Parathyroid adenoma (tissue), 2 donors: ENCODE results near the gene DLGAP4.

Experiments
- H2AFZ ChIP-seq: fragments of 300-600 bp; sonication (generic); one replicate; pipeline ENCODE4 v1.7.0; 2017; ENCODE audit warnings: antibody characterized with exemption, mild to moderate bottlenecking
- H3K27ac ChIP-seq: fragments of 300-600 bp; sonication (generic); one replicate; pipeline ENCODE4 v1.7.0; 2017
- H3K27me3 ChIP-seq: fragments of 300-600 bp; sonication (generic); one replicate; pipeline ENCODE4 v1.7.0; 2017; ENCODE audit warnings: low read length; ENCODE audit not compliant: control insufficient read depth, insufficient read depth
- H3K36me3 ChIP-seq: fragments of 300-600 bp; sonication (generic); one replicate; pipeline ENCODE4 v1.7.0; 2017; ENCODE audit warnings: low read length; ENCODE audit not compliant: control insufficient read depth, insufficient read depth
- H3K4me1 ChIP-seq: fragments of 300-600 bp; sonication (generic); one replicate; pipeline ENCODE4 v1.7.0; 2017; ENCODE audit warnings: control low read depth
- H3K4me2 ChIP-seq: fragments of 300-600 bp; sonication (generic); one replicate; pipeline ENCODE4 v1.7.0; 2017; ENCODE audit warnings: low read length
- H3K4me3 ChIP-seq: fragments of 300-600 bp; sonication (generic); one replicate; pipeline ENCODE4 v1.7.0; 2017; ENCODE audit warnings: low read depth, low read length
- H3K79me2 ChIP-seq: fragments of 300-600 bp; sonication (generic); one replicate; pipeline ENCODE4 v1.7.0; 2017; ENCODE audit warnings: control low read depth
- H3K9ac ChIP-seq: fragments of 300-600 bp; sonication (generic); one replicate; pipeline ENCODE4 v1.7.0; 2017; ENCODE audit warnings: mild to moderate bottlenecking
- H3K9me3 ChIP-seq: fragments of 300-600 bp; sonication (generic); one replicate; pipeline ENCODE4 v1.7.0; 2017; ENCODE audit warnings: low read length; ENCODE audit not compliant: control insufficient read depth
- CTCF ChIP-seq: fragments of 300-600 bp; sonication (generic); IDR thresholded peaks from one replicate; pipeline ENCODE4 v1.7.0; 2017; ENCODE audit warnings: antibody characterized with exemption, mild to moderate bottlenecking
- donor health status: primary hyperparathyroidism.

Gene DLGAP4

GRCh38 chr20:36366623-36367369 lies 60.7 kb downstream of the DLGAP4 start:
- no peak for TF ChIP-seq CTCF
- Histone ChIP-seq H3K27ac (no peak overlapping the region), H3K36me3 (no peaks in the 10 kb centered on the region), H3K4me3 (no peak overlapping the region), H3K27me3 (no peaks in the 10 kb centered on the region), H3K9me3 (no peaks in the 10 kb centered on the region), H3K79me2 (no peaks in the 10 kb centered on the region), H2AFZ (no peak overlapping the region), H3K9ac (no peak overlapping the region), H3K4me1 (no peaks in the 10 kb centered on the region), H3K4me2 (no peak overlapping the region)

GRCh38 chr20:36367370-36367745 lies 61.2 kb downstream of the DLGAP4 start:
- H3K4me2 ChIP-seq, result no peak overlapping the region
- H3K9ac ChIP-seq, result no peak overlapping the region
- no peak overlapping the region for H3K4me3 ChIP-seq
- H3K27ac ChIP-seq, result no peak overlapping the region
- no peaks in the 10 kb centered on the region for H3K4me1 ChIP-seq
- H3K9me3 ChIP-seq, result no peaks in the 10 kb centered on the region
- no peak overlapping the region for H2AFZ ChIP-seq
- no peaks in the 10 kb centered on the region for H3K36me3 ChIP-seq
- no peaks in the 10 kb centered on the region for H3K27me3 ChIP-seq
- TF ChIP-seq CTCF, result no peak
- no peaks in the 10 kb centered on the region for H3K79me2 ChIP-seq

GRCh38 chr20:36367907-36368799 lies 62.0 kb downstream of the DLGAP4 start:
- no peak for TF ChIP-seq CTCF

GRCh38 chr20:36368869-36369268 lies 62.7 kb downstream of the DLGAP4 start:
- H3K9ac ChIP-seq, result no peak overlapping the region
- no peaks in the 10 kb centered on the region for H3K9me3 ChIP-seq
- H3K79me2 ChIP-seq, result no peaks in the 10 kb centered on the region
- no peak for TF ChIP-seq CTCF
- H2AFZ ChIP-seq, result no peak overlapping the region
- H3K4me1 ChIP-seq, result no peaks in the 10 kb centered on the region
- H3K36me3 ChIP-seq, result no peaks in the 10 kb centered on the region
- no peak overlapping the region for H3K4me3 ChIP-seq
- no peak overlapping the region for H3K27ac ChIP-seq
- H3K4me2 ChIP-seq, result no peak overlapping the region
- H3K27me3 ChIP-seq, result no peaks in the 10 kb centered on the region

More at GRCh38 chr20:36367907-36368799, 62.0 kb downstream of the DLGAP4 start:
- Histone ChIP-seq H2AFZ (no peak overlapping the region), H3K4me2 (no peak overlapping the region), H3K4me1 (no peaks in the 10 kb centered on the region), H3K36me3 (no peaks in the 10 kb centered on the region), H3K27ac (no peak overlapping the region), H3K9ac (no peak overlapping the region), H3K27me3 (no peaks in the 10 kb centered on the region), H3K4me3 (no peak overlapping the region), H3K79me2 (no peaks in the 10 kb centered on the region), H3K9me3 (no peaks in the 10 kb centered on the region)
